Breast epithelium (tissue), 4 donors: ENCODE measurements around the gene IGFBPL1. TPM values are rescaled to one million over a fixed set of nuclear protein-coding genes. Genes with fewer than 3 reads are reported as not detected.

Source experiments
- DNase-seq, 2 donors: peaks; one replicate each; pipeline ENCODE4 v3.0.0-alpha.2; 2019; ENCODE audit warnings: low spot score in 2 of 2
- H3K27ac ChIP-seq, 2 donors: fragments of 200-600 bp; sonication (generic) in 1 of 2; one replicate each; pipeline ENCODE4 v1.5.1; 2016 to 2019; ENCODE audit warnings: mild to moderate bottlenecking in 1 of 2
- H3K27me3 ChIP-seq, 2 donors: fragments of 200-600 bp; sonication (generic) in 1 of 2; one replicate each; pipeline versions ENCODE4 v1.5.1 to v1.6.0; 2017 to 2019; ENCODE audit warnings: control low read depth in 1 of 2, mild to moderate bottlenecking in 1 of 2
- H3K36me3 ChIP-seq: fragments of 200-600 bp; one replicate; pipeline ENCODE4 v1.5.1; 2019
- H3K4me1 ChIP-seq, 2 donors: fragments of 200-600 bp; sonication (generic); one replicate each; pipeline ENCODE4 v1.5.1; 2016 to 2019; ENCODE audit warnings: control low read depth in 1 of 2
- H3K4me3 ChIP-seq, 3 donors: fragments of 200-600 bp; sonication (generic); 1 replicate in 2 of 3; 2 replicates in 1 of 3; pipeline ENCODE4 v1.5.1; 2016 to 2019; ENCODE audit warnings: mild to moderate bottlenecking in 3 of 3, moderate library complexity in 2 of 3
- H3K9me3 ChIP-seq, 2 donors: fragments of 200-600 bp; sonication (generic) in 1 of 2; one replicate each; pipeline ENCODE4 v1.5.1; 2016 to 2019; ENCODE audit warnings: control low read depth in 1 of 2
- POLR2A ChIP-seq: fragments of 450-650 bp; IDR thresholded peaks from one replicate; pipeline ENCODE4 v1.6.1; 2016; ENCODE audit warnings: antibody characterized with exemption, mild to moderate bottlenecking, moderate library complexity
- POLR2AphosphoS5 ChIP-seq, 3 donors: sonication (generic); formaldehyde crosslinking; IDR thresholded peaks; one replicate each; pipeline ENCODE4 v1.6.1; 2017; ENCODE audit warnings: antibody characterized with exemption in 3 of 3
- intact Hi-C: fragments of 100-400 bp; cut with DNase I; formaldehyde crosslinking; loops from one replicate; pipeline ENCODE4 v1.15.1; 2023; ENCODE audit warnings: low total_unique reads
- total RNA-seq, 3 donors: library from RNA; depleted of rRNA; stranded (reverse); fragments of >200 nt; gene quantifications; one replicate each; pipeline ENCODE4 v1.1.0, GENCODE V29; 2016
- TF ChIP-seq, protein P1 (sequence below), 3 donors: fragments of 450-650 bp; IDR thresholded peaks; one replicate each; pipeline ENCODE4 v1.5.1; 2016 to 2017; ENCODE audit warnings: antibody characterized with exemption in 3 of 3, mild to moderate bottlenecking in 3 of 3, moderate library complexity in 3 of 3

Gene IGFBPL1
- total RNA-seq, 3 donors from 2014 or later = not detected

GRCh38 chr9:38359297-38359653 is 65.0 kb downstream of the IGFBPL1 start:
- no peaks in the 10 kb centered on the region for H3K4me1 ChIP-seq
- no peak overlapping the region for H3K4me3 ChIP-seq
- H3K27ac ChIP-seq = no peak overlapping the region
- no peaks in the 10 kb centered on the region for H3K9me3 ChIP-seq
- H3K36me3 ChIP-seq = no peaks in the 10 kb centered on the region
- intact Hi-C loops = loop anchor here (1.0 kb wide), 1 partner anchor 26 kb away; no protein-coding TSS in a partner anchor
- no peaks in the 10 kb centered on the region for H3K27me3 ChIP-seq
- TF ChIP-seq POLR2A (no peak), POLR2AphosphoS5 (IDR thresholded peaks at IDR 0.05) (no peak)
- TF ChIP-seq, protein P1, sequence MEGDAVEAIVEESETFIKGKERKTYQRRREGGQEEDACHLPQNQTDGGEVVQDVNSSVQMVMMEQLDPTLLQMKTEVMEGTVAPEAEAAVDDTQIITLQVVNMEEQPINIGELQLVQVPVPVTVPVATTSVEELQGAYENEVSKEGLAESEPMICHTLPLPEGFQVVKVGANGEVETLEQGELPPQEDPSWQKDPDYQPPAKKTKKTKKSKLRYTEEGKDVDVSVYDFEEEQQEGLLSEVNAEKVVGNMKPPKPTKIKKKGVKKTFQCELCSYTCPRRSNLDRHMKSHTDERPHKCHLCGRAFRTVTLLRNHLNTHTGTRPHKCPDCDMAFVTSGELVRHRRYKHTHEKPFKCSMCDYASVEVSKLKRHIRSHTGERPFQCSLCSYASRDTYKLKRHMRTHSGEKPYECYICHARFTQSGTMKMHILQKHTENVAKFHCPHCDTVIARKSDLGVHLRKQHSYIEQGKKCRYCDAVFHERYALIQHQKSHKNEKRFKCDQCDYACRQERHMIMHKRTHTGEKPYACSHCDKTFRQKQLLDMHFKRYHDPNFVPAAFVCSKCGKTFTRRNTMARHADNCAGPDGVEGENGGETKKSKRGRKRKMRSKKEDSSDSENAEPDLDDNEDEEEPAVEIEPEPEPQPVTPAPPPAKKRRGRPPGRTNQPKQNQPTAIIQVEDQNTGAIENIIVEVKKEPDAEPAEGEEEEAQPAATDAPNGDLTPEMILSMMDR (IDR thresholded peaks at IDR 0.05) = no peak
- no peak for DNase-seq

DNA sequence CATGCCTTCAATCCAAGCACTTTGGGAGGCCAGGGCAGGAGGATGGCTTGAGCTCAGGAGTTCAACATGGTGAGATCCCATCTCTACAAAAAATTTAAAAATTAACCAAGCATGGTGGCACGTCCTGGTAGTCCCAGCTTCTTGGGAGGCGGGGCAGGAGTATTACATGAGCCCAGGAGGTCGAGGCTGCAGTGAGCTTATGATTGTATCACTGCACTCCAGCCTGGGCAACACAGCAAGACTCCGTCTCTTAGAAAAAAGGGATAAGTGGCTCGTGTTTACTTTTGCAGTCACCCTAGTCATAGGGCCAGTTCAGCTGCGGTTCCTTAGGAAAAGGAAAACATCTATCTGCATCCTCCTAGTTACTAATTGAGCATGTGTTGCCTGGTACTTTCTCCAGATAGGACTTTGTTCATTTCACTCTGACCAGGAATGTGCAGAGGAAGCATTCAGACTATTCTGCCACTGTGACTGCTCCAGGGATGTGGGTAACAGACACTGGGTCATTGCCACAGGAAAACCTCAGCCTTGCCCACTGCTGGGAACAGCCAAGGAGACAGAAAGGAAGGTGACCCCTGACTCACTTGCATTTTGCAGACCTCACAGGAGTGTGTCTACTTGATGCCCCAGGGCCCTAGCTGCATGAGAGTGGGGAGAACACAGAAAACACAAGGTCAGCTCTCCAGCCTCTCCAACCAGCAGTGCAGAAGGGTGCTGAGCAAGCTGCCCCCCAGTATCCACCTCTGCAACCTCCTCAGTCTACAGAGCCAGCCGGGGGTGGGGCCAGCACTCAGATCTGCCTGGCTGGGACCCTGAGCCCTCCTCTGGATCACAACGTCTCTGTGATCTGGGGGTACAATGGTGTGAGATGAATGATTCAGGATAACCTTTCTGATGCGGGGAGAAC is 65.6 kb downstream of the IGFBPL1 start:
- no peaks in the 10 kb centered on the region for H3K4me1 ChIP-seq
- TF ChIP-seq POLR2A (no peak), POLR2AphosphoS5 (IDR thresholded peaks at IDR 0.05) (no peak)
- TF ChIP-seq, protein P1 (IDR thresholded peaks at IDR 0.05) = no peak
- H3K36me3 ChIP-seq = no peaks in the 10 kb centered on the region
- no peaks in the 10 kb centered on the region for H3K27me3 ChIP-seq
- DNase-seq = no peak
- no peak overlapping the region for H3K4me3 ChIP-seq
- intact Hi-C loops = loop anchor here (1.0 kb wide), 1 partner anchor 27 kb away; no protein-coding TSS in a partner anchor
- H3K27ac ChIP-seq = no peak overlapping the region
- H3K9me3 ChIP-seq = no peaks in the 10 kb centered on the region

DNA sequence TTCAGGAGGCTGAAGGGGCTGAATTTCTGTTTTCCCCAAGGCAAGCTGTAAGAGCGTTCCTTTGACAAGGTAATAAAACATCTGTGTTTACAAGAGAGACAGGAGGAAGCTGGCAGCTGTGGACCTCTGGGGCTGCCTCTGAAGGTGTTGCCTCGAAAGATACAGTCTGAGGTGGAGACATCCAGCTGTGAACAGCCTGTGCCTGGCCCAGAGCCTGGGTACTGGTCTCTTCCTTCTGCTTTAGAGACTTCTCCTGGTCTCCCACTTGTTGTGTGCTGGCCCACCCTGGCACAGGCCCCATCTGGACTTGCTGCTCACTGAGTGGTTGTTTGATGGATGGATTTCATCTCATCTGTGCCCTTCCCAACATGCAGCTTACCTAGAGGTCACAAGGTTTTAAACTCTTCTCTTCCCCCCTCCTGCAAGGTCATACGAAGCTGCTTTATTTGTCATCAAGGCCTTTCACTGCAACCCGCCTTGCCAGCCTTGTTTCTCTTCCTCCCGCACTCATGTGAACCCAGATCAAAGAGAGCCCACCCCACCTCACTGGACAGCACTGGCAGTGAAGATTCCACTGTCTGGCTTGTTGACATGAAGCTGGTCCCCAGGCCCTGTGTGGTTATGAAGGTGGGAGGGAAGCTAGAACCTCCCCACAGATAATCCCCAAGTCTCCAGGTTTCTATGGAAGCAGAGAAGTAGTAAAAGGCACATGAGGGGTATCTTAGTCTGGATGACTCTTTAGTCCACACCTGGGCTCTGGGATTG is 66.7 kb downstream of the IGFBPL1 start:
- DNase-seq = no peak
- H3K4me3 ChIP-seq = no peak overlapping the region

DNA sequence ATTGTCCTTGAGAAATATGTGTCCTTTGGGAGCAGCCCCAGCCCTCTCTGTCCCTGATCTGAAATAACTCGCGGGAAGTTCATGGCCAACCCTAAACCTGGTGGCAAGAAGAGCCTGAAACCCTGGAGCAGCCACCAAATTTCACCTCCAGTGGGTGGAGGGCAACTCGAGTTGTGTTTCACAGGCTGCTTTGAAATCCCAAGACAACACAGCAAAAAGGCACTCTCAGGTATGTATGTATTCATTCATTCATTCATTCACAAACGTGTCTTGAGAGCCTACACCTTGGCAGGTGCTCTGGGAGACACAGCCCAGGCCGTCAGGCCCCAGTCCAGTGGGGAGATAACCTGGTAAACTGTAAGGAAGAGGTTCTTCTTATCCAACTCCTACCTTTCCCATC is 67.4 kb downstream of the IGFBPL1 start:
- DNase-seq = no peak
- H3K4me3 ChIP-seq = no peak overlapping the region
- H3K9me3 ChIP-seq = no peaks in the 10 kb centered on the region
- H3K27me3 ChIP-seq = no peaks in the 10 kb centered on the region
- no peaks in the 10 kb centered on the region for H3K36me3 ChIP-seq
- H3K27ac ChIP-seq = no peak overlapping the region
- intact Hi-C loops = no loop called here
- H3K4me1 ChIP-seq = no peaks in the 10 kb centered on the region
- no peak for TF ChIP-seq POLR2A
- TF ChIP-seq, protein P1 (IDR thresholded peaks at IDR 0.05) = no peak

More for the DNA sequence above, 66.7 kb downstream of the IGFBPL1 start:
- no peaks in the 10 kb centered on the region for H3K27me3 ChIP-seq
- TF ChIP-seq POLR2A (no peak), POLR2AphosphoS5 (IDR thresholded peaks at IDR 0.05) (no peak)
- TF ChIP-seq, protein P1 (IDR thresholded peaks at IDR 0.05) = no peak
- no peaks in the 10 kb centered on the region for H3K4me1 ChIP-seq
- no peak overlapping the region for H3K27ac ChIP-seq
- no peaks in the 10 kb centered on the region for H3K36me3 ChIP-seq
- intact Hi-C loops = no loop called here
- H3K9me3 ChIP-seq = no peaks in the 10 kb centered on the region

Other genes starting within 250 kb of the IGFBPL1 start
- 10 to 100 TPM; 10.2 to 18.4 (median 11.0) TPM for gene ALDH1B1, start 31.8 kb downstream of the IGFBPL1 start, total RNA-seq
- gene ANKRD18A, start 196.1 kb upstream of the IGFBPL1 start, total RNA-seq = 1 to 10 TPM in 2 of 3 donors, not detected in 1; 4.3 to 5.0 TPM